Raji (cell line): ENCODE data around the gene CFAP77.

Experiments
- POLR2A ChIP-seq: IDR thresholded peaks from 2 replicates; pipeline ENCODE4 v1.6.1; 2011; ENCODE audit warnings: low read depth, low read length, control low read depth; ENCODE audit not compliant: insufficient read depth

Gene CFAP77

GRCh38 chr9:132488626-132489025 lies 78.6 kb downstream of the CFAP77 start:
- TF ChIP-seq POLR2A = no peak

GRCh38 chr9:132489536-132489935 lies 79.5 kb downstream of the CFAP77 start:
- TF ChIP-seq POLR2A = no peak

- TF ChIP-seq POLR2A = no peak
Observed at GRCh38 chr9:132494857-132495256, 84.8 kb downstream of the CFAP77 start.

DNA sequence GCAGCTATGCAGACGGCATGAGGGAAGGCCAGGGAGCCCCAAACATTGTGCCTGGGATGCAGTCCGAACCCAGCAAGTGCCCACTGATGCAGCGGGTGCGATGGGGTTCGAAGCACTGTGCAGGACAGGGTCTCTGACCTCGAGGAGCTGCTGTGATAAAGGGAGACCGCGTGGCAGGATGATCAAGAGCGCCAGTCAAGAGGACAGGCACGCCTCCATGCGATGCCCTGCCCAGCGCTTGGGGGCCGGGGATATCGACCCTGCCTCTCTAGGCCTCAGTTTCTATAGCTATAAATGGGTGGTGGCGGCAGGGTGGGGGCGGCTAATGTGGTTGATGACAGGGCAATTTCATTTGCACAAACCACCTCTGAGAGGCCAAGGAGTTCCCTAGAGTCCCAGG lies 87.7 kb downstream of the CFAP77 start:
- TF ChIP-seq POLR2A = no peak

- no peak for TF ChIP-seq POLR2A
Observed at GRCh38 chr9:132498531-132499210, 88.7 kb downstream of the CFAP77 start.

- TF ChIP-seq POLR2A = no peak
Observed at GRCh38 chr9:132499251-132499650, 89.2 kb downstream of the CFAP77 start.

DNA sequence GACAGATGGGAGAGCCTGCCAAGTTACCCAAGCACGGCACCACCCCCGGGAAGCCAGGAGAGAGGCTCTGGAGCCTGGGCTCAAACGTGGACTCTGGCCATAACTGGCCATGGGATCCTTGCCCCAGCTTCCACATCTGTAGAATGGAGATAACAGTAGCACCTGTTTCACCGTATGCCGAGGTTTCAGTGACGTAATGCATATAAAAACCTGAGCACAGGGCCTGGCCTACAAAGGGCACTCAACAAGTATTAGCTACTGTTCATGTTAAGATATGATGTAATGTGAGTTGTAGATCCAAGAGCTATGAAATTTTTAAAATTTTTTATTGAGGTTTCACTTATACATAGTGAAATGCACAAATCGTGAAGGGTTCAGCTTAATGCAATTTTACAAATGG lies 90.2 kb downstream of the CFAP77 start:
- TF ChIP-seq POLR2A = no peak

DNA sequence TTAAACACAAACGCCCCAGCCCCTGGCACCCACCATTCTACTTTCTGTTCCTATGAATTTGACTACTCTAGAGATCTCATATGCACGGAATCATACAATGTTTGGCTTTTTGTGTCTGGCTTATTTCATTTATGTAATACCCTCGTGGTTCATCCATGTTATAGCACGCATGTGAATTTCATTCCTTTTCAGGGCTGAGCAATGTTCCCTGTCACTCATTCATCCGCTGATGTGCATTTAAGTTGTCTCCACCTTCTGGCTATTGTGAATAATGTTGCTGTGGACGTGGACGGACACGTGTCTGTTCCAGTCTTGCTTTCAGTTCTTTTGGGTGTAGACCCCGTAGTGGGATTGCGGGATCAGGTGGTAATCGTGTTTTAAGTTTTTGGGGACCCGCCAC lies 92.5 kb downstream of the CFAP77 start:
- no peak for TF ChIP-seq POLR2A

DNA sequence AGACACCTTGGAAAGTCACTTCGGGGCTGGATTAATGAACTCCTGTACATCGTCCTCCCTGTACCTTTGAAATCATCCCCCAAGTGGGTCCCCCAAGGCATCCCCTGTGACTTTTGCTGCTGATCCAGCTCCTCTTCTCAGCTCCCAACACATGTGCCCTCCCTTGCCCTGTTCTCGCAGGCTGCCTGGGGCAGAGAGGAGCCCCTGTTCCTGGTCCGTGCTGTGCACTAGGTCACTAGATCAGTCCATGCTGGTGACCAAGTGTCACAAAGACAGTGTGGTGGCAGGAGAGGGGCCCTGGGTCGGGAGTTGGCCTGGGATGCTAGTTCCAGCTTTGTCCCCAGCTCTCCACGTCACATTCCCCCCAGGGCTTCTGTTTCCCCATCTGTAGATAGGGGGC lies 93.1 kb downstream of the CFAP77 start:
- TF ChIP-seq POLR2A = no peak

DNA sequence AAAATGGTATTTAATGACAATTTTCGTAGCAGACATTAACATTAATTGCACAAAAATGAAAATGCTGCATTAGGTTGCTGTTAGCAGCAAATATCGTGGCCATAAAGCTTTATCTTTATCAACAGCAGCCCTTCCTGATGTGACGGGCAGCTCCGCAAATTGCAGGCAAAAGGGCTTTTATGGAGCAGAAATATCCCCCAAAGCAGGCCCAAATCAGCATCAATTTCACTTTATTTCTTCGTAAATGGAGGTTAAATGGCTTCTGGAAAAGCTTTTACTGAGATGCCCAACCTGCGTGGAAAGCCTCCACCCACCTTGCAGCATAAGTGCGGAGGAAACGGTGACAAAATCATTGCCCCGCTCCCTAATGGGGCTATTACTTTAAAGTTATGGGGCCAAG lies 94.5 kb downstream of the CFAP77 start:
- no peak for TF ChIP-seq POLR2A

DNA sequence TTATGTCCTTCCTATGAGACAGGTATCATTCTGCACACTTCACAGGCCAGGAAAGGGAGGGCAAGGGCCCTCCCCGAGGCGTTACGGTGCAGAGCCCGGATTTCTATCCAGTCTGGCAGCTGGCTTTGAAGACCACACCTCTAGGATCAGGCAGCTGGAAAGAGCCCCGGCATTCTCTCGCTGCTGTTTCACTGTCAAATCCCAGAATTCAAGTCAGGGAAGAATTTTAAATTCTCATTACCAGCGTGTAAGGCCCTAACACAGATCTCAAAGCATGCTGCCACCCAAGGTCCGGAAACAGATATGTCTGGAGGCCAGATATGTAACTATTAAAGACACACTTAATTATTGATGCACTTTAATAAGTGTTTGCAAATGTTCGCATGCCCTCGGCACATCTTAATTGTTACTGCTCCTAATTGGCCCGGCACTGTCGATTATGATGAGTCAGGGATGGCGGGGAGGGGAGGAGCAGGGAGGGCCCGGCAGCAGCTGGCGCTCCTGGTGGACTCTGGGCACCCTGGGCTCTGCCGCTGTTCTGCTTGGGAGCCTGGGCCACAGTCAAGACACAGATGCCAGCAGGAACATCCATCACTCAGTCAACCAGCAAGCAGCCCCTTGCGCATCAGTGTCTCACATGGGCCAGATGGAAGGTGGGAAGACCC lies 96.1 kb downstream of the CFAP77 start:
- no peak for TF ChIP-seq POLR2A

GRCh38 chr9:132506977-132507669 lies 97.1 kb downstream of the CFAP77 start:
- no peak for TF ChIP-seq POLR2A

- no peak for TF ChIP-seq POLR2A
Observed at GRCh38 chr9:132507670-132508469, 97.9 kb downstream of the CFAP77 start.

- TF ChIP-seq POLR2A = no peak
Observed at GRCh38 chr9:132509928-132510874, 100.2 kb downstream of the CFAP77 start.
